ENCODE data around the gene NEU4.

Gene NEU4

GRCh38 chr2:241852116-241852980, 43.4 kb downstream of the NEU4 start:
- no peak for DNase-seq (ENCODE audit: low read depth)

- DNase-seq (ENCODE audit: low read depth): no peak
Observed at GRCh38 chr2:241852981-241853631, 44.1 kb downstream of the NEU4 start.

GRCh38 chr2:241853651-241854341, 44.8 kb downstream of the NEU4 start:
- DNase-seq (ENCODE audit: low read depth): no peak

- DNase-seq (ENCODE audit: low read depth): no peak
Observed at GRCh38 chr2:241854342-241855244, 45.6 kb downstream of the NEU4 start.

GRCh38 chr2:241855245-241855887, 46.4 kb downstream of the NEU4 start:
- DNase-seq (ENCODE audit: low read depth): no peak

DNA sequence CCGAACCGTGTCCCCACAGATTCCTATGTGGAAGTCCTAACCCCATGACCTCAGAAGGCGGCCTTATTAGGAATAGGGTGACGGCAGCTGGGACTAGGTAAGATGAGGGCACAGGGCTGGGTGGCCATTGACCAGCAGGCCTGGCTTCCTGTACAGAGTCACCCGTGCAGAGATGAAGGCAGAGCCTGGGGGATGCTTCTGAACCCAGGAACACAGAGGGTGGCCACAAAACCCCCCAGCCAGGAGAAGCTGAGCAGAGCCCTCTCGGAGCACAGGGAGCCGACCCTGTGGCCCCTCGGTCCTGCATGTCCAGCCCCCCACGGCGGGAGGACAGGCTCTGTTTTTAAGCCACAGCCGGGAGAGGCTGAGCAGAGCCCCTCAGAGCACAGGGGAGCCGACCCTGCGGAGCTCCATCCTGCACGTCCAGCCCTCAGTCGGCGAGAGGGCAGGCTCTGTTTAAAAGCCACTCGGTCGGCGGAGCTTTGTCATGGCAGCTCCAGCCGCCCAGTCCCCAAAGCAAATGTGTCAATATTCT, 47.0 kb downstream of the NEU4 start:
- DNase-seq (ENCODE audit: low read depth): no peak

GRCh38 chr2:241857041-241857541, 48.1 kb downstream of the NEU4 start:
- no peak for DNase-seq (ENCODE audit: low read depth)

- no peak for DNase-seq (ENCODE audit: low read depth)
Observed at GRCh38 chr2:241857572-241858121, 48.7 kb downstream of the NEU4 start.

DNA sequence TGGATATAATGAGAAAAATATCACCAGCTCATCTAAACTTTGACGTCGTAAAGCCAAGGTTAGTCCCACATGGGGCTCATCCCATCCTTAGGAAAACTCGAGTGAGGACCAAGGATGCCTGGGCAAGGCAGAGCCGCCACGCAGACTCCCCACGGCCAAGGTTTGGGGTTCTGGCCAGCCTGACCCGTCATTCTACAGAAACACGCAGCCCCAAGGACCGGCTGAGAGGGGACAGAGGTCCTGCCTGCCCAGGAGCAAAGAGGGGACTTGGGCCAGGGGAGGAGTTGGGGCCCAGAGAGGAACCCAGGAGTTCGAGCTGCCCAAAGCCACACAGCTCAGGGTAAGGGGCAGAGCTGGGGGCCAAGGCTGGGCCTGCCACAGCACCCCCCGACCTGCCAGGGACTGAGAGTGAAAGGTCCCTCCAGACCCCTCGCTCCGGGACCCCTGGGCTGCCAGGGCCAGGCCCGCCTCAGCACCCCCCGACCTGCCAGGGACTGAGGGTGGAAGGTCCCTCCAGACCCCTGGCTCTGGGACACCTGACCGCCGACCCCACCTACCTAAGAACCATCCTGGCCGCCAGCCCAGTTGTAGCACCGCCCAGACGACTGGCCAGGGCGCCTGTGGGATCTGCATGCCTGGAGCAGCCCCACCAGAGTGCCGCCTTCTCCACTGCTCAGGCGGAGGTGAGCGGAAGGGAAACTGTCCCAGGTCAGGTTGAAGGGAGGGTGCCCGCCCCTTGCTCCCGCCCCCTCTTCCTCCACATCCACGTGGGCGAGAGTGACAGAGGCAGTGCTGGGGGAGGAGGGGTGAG, 49.4 kb downstream of the NEU4 start, which contains the start of gene PDCD1:
PDCD1 (minus strand) TSS at position 689 of the 811 bp plus-strand sequence; CDS start at position 633, 56 bp downstream.
- DNase-seq (ENCODE audit: low read depth): peak; percentile 66

- no peak for DNase-seq (ENCODE audit: low read depth)
Observed at GRCh38 chr2:241859017-241859435, 50.0 kb downstream of the NEU4 start.

DNA sequence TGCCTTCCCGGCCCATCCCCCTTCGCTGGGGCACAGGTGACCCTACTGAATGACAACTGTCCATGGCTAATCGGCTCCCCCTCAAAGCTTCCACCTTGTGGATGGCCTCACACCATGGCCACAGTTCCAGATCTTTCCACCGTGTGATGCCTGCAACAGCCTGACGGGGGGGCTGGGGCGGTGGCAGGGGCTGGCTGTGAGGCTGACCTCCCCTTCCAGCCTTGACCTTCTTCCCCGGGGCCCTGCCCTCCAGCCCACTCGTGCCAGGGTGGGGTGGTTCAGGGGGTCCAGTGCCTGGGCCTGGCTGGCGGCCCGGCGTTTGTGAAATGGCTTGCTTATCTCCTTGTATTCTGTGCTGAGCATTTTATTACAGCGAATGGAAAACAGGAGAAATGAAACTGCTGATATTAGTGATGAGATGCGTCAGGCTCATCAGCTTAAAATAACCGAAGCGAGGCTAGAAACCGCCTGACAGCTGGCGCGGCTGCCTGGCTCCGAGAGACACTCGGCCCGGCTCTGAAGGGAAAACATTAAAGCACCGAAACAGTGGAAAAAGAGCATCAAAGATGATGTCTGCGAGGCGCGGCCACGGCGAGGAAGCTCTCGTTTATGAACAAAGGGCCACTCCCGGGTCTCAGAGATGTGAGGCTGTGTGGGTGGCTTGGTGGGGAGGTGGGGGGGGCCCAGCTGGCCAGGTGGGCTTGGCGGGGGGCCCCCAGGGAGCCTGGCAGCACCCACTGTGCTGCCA, 50.6 kb downstream of the NEU4 start:
- peak; percentile 60 for DNase-seq (ENCODE audit: low read depth)

DNA sequence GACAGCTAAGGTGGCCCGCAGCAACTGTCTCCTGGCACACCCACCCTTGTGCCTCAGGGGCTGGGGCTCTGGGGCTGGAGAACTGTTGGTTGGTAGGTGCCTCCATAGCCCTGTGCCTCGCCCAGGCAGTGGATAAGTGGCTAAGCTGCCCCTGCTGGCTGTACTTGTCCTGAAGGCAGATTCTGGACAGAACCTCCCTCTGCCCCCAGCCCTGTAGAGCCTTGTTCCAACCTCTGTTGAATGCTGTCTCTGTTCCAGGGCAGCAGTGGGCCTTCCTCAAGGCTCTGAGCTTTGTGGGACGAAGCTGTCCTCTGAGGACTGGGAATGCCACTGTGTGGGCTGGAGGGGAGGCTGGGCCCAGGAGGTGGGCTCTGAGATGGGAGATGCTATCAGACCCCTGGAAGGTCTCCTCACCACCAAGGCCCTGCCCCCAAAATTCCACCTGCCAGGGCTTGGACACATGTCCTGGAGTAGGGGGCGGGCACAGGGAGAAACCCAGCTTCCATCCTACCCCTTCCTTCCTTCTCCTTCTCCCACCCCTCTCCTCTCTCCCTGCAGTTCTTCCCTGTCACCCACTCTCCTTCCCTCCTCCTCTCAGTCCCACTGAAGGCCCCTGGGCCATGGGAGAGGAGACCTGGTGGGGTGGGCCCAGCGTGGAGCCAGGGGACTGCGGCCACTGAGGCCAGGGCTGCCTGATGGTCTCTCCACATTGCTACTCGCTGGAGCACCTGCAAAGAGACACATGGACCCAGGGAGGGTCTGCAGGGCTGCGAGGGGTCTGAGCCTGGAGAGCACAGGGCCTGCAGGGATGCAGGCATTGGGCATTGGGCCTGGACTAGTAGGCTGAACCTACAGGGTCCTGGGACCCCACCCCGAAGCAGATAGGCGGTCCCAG, 51.4 kb downstream of the NEU4 start:
- DNase-seq (ENCODE audit: low read depth): no peak

DNA sequence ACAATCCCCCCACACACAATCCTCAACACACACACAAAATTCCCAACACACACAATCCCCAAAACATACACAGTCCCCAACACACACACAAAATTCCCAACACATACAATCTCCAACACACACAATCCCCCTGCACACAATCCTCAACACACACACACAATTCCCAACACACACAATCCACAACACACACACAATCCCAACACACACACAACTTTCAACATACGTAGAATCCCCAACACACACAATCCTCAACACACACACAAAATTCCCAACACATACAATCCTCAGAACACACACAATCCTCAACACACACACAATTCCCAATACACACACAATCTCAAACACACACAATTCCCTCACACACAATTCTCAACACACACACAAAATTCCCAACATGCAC, 52.3 kb downstream of the NEU4 start:
- no peak for DNase-seq (ENCODE audit: low read depth)

DNA sequence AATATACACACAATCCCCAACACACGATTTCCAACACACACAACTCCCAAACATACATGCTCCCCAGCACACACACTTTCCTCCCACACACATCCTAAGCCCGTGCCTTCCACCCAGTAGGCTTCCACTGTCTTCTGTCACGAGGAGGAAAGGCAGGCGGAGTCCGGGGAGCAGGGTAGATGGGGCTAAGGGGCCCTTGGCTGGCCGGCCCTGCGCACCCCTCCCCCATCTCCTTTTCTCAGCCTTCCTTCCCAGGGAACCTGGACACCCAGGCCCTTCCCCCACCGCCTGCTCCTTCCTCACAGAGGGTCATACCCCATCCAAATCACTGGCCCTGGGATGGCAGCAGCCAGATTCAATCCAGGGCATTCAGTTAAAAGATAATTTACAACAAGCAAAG, 53.1 kb downstream of the NEU4 start:
- DNase-seq (ENCODE audit: low read depth): no peak

- no peak for DNase-seq (ENCODE audit: low read depth)
Observed at GRCh38 chr2:241862775-241863535, 54.0 kb downstream of the NEU4 start.

DNA sequence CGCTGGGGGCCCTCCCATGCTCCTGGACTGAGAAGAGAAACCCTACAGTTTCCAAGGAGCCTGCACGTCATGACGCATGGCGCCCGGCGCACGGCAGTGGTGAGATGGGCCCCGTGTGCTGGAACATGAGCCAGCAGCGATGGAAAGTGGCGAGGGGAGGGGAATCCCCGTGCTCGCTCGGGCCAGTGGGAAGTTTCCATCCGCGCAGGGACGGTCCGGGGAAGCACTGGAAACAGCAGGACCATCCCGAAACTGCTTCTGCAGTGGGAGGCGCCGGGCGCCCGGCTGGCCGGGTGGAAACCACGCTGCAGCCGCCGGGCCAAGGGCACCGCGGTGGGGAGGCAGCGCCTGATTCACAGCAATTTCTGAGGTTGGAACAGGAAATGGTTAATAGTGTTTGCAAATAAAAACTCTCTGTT, 54.6 kb downstream of the NEU4 start:
- DNase-seq (ENCODE audit: low read depth): peak; percentile 59
